NCI-H146 treated with DMSO at 0.1 percent for 48 hours (cell line): ENCODE results near the gene HMCN2.
"Not testable (repeated sequence)": the region's sequence is repeated elsewhere in the genome, so short reads cannot be mapped to it uniquely, and the experiment has no call there.

Experiments used
- DNase-seq: peaks from one replicate; lab custom pipeline; 2025; ENCODE audit not compliant: unreplicated experiment; lab: John Stamatoyannopoulos, UW

Gene HMCN2

DNA sequence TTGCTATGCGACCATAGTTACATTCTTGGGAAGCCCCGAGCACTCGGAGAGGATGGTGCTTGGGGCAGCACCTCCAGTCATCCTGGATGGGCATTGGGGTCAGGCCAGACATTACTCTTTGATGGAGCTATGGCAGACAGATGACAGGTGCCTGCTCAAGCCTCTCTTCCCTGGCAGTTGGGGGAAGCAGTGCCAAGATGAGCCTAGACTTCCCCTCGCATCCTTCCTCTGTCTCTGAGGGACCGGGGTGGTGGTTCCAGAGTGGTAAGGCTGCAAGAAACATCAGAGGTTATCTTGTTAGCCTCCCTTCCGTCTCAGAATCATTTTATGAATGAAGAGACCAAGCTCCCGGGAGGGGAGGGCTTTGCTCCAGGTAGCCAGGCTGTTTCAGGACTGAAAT lies 2.8 kb upstream of the HMCN2 start:
- no peak for DNase-seq

DNA sequence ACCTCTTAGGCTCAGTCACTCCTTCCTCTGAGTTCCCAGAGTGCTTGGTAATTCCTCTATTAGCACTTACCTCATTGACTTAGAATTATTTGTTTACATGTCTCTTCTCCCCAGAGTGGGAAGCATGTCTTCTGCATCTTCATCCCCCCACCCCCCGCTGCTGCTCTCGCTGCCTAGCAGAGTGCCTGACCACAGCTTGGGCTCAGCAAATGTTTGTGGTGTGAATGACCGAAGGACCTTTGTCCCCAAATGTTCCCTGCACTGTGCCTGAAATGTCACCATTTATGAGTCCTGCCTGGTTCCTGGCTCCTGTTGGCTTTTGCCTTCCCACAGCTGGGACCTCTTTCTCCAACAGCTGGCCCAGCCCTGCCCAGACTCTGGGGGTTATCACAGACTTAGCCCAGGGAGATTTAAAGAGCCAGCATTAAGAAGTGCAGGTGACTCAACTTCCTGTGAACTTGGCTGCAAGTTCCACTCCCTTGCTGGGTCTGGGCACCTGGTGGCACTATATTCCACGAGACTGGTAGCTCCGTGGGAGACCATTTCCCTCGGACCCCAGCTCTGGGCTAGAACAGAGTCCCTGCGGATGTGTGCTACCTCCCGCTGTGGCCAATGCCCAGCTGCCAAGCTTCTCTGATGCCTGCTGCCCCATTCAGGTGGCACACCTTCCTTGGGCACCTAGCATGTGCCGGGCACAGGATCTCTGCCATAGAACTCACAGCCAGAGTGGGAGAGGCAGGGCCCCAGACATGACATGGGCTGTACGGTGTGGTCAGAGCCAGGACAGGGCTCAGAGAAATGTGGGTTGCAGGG lies 1.8 kb upstream of the HMCN2 start:
- no peak for DNase-seq

DNA sequence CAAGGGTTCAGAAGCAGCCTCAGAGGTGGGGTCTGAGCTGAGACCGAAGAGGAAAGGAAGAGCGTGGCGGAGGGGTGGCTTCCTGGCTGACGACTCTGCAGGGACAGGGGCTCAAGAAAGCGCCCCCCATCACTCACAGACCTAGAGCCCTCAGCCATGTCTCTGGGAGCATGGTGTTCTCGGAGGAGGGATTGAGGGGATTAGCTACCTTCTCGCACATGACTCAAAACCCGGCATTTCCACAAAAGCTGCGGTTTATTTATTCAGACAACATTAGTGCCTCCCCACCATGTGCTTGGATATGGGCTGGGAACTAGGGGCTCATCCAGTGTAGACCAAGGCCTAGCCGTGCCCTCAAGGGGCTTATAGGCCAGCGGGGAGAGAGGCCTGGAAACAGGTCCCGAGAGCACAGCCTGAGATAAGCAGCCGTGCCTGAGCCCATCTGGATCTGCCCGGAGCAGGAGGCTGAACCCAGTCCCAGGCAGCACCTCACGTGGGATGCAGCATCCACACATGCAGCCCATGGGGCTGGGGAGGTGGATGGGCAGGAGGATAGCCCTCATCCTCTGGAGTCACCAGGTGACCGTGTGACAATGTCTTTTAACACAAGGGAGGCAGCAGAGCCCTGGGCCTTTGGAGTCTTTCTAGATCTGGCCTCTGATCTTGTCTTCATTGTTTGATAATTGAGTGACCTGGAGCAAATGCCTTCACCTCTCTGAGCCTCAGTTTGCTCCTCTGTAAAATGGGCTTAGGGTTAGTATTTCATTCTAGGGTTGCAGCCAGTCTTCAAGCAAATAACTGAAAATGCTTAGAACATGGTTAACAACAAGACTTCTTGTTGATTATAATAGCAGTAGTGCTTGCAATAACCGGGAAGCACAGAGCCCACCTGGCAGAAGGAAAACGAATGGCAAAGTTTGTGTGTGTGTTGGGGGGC lies 878 bp upstream of the HMCN2 start:
- DNase-seq = no peak

DNA sequence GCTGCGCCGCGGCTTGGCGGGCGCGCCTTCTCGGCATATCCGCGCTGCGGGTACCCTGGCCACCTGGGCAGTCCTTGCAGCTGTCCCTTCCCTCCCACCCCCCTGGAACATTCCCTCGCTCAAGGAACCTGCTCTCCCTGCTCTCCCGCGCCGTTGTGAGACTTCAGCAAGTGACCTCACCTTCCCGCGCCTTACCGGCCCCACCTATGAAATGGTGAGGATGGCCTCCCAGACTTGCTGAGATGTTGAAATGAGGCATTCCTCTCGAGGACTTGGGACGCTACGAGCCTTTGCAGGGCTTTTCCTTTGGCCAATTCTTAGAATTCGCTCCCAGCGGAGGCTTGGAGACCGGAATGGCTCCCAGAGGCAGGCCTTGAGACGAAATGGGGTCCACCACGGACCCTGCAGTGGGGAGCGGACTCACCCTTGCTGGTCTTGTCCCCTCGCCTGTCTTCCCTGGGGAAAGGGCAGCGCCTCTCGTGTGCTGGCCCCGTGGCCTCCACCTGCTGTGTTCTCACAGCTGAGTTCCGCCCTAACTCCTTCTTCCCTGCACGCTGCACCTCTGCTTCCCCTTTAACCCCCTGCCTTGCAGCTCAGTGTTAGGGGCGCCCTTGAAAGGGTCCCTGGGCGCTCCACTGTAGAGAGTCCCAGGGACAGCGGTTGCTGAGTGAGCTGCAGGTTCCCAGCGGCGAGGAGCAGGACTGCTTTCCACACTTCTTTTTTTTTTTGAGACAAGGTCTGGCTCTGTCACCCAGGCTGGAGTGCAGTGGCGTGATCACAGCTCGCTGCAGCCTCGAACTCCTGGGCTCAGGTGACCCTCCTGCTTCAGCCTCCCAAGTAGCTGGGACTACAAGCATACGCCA lies 907 bp downstream of the HMCN2 start:
- no peak for DNase-seq

DNA sequence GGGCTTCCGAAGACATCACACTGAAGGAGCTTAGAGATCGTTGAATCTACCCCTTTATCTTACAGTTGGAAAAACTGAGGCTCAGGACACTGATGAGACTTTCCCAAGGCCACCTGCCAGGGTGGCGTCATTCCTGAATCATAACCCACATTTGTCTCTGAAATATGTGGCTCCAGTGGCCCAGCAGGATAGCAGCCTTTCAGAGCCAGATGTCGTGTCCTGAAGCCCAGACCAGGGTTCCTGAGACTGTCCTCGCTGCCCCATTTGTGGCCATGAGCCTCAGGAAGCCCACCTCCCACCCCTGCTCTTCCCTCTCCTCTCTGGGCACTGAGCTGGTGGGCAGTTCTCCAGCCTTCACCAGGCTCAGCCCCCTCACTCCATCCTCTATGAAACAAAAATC lies 2.4 kb downstream of the HMCN2 start:
- no peak for DNase-seq

DNA sequence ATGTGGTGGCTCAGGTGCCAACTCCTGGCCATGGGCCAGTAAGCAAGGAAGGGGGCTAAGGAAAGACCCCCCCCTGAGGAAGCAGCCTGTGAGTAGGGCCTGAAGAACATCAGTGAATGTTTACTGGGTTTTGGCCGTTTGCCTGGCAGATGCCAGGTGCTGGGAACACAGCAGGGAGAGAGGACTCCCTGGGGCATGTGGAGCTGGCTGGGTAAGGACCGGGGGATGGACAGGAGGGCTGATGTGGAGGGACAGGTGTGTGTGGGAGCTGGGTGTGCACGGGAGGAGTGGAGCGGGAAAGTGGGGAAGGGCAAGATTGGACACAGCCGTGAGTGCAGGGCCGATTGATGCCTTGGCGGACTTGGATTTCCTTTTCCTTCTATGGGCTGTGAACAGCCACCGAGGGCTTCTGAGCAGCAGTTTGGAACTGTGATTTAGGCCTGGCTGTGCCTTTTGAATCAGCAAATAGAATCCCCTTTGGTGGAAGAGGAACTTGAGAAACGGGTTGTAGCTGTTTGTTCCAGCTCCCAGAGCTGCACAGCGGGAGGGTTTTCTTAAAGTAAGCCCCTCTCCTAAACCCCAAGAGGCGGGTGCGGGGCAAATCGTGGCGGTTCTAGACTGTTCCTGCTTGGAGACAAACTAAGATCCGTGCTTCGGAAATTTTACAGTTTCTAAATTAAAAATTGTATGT lies 3.1 kb downstream of the HMCN2 start:
- peak; percentile 56 for DNase-seq

DNA sequence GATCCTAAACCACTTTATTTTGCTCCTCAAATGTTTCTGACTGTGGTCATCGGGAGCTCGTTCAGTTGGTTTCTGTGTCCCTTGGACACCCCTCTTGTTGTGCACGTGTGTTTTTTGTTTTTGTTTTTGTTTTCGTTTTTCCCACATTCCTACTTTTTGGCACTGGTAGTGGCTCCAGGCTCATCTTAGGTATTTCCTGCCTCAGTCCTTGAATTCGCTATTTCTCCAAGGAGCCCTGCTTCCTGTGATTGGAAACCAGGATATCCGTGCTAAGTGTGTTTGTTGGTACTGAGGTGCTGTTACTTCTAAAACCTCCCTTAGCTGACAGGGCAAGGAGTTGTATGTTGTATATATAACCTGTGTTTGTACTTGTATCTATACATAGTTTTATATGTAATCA lies 5.9 kb downstream of the HMCN2 start:
- DNase-seq = no peak

DNA sequence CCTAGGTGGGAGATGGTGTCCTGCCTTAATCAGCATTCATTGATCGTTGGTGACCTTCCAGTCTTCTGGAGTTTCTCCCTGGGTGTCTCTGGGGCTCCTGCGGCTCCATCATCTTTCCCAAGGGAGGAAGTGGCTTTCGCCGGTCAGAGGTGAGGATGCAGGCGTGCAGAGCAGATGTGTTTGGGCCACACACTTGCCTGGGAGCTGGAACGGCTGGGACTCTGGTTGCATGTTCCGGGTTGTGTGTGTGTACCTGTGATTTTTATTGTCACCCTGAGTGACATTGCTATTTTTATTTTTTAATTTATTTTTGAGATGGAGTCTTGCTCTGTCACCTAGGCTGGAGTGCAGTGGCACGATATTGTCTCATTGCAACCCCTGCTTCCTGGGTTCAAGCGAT lies 9.6 kb downstream of the HMCN2 start:
- DNase-seq = no peak

DNA sequence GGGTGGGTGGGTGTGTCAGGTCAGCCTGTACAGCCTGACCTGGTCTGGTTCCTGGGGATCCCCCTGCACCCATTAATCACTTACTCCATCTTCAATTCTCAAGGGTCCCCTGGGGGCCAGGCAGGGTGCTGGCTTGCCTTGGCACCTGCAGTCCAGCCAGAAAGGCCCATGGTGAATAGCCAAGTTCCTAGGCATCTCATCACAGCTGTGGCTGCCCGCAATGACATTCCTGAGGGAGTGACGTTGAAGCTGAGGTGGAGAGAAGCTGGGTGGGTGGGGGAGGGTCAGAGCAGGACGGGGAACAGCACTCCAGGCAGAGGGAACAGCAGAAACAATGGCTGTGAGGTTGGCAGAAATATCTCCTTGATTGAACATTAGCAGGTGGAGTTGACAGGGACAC lies 10.6 kb downstream of the HMCN2 start:
- DNase-seq = no peak

DNA sequence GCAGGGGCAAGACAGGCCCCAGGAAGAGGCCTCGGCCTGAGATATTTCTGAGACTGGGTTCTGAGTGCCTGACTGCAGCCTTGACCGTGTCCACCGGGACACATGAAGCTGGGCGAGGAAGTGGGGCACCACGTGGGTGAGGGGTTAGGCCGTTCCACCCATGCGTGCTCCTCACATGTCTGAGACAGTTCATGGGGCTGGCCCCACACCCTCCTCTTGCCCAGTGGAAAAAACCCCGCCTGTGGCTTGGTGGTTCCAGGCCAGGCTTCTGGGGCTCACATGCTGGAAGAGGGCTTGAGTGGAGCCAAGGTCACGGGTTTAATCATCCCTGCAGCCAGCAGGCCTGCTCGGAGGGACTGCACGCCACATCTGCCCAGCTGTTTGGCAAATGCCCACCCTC lies 11.4 kb downstream of the HMCN2 start:
- no peak for DNase-seq

DNA sequence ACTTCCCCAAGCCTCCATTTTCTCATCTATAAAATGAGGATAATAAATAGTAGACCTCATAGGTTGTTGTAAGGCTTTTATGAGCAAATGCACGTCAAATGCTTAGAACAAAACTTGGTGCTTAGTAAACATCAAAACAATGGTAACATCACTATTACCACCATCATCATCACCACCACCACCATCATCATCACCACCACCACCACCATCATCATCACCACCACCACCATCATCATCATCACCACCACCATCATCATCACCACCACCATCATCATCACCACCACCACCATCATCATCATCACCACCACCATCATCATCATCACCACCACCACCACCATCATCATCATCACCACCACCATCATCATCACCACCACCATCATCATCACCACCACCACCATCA lies 12.0 kb downstream of the HMCN2 start:
- not testable (repeated sequence) for DNase-seq

DNA sequence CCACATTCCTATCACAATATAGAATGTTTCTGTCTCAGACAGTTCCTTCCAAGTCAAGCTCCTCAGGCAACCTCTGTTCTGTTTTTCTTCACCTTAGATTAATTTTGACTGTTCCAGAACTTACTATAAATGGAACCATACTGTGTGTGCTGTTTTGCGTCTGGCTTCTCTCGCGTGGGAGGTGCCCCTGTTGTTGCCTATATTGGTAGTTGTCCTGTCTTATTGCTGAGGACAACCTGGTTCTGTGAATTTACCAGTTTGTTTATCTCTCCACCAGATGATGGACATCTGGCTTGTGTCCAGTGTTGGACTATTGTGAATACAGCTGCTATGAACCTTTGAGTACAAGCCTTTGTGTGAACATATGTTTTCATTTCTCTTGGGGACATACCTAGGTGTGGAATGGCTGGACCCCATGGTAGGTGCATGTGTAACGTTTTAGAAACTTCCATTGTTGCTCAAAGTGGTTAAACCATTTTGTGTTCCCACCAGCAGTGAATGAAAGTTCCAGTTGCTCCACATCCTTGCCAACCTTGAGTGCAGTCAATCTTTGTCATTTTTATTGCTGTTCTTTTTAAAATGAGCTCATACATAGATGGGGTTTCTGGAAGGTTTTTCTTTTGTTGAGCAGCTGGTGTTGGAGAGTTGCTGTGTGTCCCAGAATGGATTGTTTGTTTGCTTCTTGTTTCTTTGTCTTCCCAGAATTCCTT lies 18.1 kb downstream of the HMCN2 start:
- DNase-seq = no peak

DNA sequence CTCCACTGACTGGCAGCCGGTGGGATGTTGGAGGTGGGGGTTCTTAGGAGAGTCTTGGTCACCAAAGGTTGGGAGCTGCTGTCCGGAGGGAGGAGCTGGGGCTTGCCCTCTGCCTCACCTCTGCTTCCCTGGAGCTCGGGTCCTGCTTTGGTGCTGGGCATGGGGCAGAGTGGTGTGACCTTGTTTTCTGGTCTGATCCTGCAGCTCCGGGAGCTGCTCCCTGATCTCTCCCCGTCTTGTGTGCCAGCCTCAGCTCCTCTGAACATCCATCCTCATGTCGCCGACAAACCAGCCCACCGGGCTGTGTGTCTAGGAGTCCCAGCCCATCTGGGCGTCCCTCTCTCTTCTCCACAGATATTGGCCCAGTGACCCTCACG lies 18.7 kb downstream of the HMCN2 start:
- DNase-seq = no peak

DNA sequence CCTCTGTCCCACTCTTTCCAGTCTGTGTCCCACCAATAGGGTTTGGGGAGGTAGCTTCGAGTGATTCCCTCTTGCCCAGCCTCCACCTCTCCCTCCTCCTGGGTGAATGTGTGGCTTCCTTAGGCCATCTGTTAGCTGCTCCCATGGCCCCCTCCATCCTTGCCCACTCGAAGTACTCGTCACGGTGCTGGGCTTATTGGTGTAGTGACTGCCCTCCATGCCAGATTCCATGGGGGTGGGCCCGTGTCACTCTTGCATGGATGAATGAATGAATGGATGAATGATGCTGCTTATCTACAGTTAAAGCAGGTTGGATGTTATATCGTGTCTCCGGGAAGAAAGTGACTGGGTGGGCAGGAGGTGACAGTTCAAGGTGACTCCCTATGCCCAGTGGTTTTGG lies 19.1 kb downstream of the HMCN2 start:
- DNase-seq = no peak

DNA sequence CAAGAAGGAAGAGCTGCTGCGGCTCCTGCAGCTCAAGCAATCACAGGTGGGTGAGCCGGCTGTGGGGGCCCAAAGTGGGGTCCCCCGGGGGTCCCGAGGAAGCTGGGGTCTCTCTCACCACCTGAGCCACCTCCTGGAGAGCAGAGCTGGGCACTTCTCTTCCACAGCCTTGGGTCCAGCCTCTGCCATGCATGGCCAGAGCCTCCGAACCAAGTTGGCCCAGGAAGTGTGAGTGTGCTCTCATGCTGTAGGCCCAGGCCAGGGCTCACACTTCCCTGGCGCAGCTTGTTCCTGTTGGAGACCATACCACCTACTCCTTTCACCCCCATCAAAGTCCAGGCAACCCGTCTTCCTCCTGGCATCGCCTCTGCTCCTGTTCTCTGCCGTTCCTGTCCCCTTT lies 19.7 kb downstream of the HMCN2 start:
- no peak for DNase-seq

DNA sequence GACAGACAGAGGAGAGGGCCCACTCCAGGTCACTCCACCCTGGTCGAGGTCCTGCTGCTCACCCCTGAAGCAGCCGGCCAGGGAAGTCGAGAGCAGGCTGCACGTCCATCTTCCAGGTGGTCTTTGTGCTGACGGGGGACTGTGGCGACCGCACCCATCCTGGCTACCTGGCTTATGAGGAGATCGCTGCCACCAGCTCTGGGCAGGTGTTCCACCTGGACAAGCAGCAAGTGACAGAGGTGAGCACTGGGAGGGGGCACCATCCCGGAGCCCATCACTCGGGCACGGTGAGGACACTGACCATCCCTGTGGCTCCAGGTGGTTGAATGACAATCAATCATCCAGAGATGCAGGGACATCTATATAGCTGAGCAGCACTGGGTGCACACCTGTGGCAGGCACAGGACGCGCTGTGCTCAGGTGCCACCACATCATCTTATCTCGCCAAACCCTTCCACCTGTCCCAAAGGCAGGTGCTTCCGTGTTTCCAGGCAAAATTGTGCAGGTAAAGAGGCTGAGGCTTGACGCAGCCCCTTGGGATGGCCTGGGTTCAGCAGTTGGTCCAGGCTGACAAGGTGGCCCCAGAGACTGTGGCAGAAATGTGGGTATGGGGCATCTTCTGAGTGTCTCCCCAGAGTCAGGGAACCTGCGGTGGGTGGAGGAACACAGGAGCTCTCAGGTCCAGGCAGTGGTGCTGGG lies 20.7 kb downstream of the HMCN2 start:
- DNase-seq = no peak

DNA sequence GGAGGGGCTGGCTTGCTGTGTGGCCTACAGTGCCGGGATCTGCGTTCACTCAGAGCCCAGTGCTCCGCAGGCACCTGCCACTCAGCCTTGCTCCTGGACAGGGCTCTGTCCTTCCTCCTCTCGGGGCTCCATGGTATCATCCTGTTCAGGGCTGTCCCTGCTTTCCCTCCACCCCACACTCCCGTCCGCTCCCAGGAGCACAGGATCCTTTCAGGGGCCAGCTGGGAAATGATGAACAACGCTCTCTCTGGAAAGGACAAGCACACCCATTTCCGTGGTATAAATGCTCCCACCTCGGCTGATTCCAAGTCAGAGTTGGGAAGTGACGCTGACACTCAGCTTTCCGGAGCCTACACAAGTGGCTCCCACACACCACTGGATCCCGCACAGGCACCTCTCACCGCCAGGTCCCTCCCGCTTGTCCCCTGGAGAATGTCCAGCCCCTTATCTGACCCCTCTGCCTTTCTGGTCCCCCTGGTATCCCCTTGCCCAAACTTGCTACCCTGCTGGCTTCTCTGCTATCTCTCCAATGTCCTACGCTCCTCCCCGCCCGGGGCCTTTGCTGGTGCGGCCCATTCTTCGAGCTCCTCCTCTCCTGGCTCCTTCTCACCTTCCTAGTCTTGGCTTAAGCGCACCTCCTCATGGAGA lies 21.3 kb downstream of the HMCN2 start:
- DNase-seq = no peak

DNA sequence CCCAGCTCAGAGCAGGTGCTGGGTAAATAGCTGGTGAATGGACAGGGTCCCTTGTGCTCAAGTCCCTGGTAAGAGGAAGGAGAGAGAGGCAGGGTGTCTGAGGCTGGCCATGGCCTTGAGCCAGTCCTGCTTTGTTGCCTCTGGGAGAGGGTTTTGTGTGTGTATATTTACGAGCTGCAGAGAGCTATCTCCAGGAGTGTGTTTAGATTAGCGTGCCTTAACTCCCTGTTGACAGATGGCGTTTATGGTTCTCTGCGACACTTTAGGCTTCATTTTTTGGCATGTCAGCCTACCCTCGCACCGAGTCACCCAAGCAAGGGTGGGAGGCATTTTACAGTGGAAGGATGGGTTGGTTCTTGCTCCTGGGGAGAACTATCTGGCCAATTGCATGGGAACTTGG lies 22.2 kb downstream of the HMCN2 start:
- no peak for DNase-seq

DNA sequence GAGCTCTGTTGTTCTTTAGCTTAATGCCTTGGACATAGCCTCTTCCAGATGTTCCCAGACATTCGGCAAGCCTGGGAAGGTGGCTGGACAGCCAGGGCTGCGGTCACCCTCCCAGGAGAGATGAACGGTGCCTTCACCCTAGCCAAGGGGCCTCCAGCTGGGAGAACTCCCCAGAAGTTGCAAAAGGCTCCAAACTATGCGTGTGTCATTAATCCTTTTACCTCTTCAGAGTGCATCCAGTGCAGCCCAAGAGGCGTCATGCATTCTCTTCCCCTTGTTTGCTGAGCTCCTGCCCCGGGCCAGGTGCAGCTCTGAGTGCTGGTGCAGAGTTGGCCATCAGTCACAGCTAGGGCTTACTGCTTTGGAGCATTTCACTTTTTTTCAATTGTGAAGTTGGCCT lies 22.8 kb downstream of the HMCN2 start:
- DNase-seq = no peak
